DMS 273 treated with DMSO at 0.1 percent for 48 hours (cell line): Measurements from ENCODE around the gene BAG1.

Experiments used
- DNase-seq: peaks from one replicate; lab custom pipeline; 2025; lab: John Stamatoyannopoulos, UW

The BAG1 gene

GRCh38 chr9:33242609-33243134, 21.8 kb downstream of the BAG1 start:
- no peak for DNase-seq

- DNase-seq = no peak
Measured at GRCh38 chr9:33241298-33241697, 23.2 kb downstream of the BAG1 start.

GRCh38 chr9:33239921-33240320, 24.6 kb downstream of the BAG1 start, which contains the start of gene SPINK4:
Gene SPINK4, plus strand, starts transcription at chr9:33240167. Its CDS starts 42 bp downstream, at chr9:33240209.
- peak; percentile 96 for DNase-seq

- DNase-seq = no peak
Measured at GRCh38 chr9:33236571-33236970, 27.9 kb downstream of the BAG1 start.

GRCh38 chr9:33234511-33235467, 29.7 kb downstream of the BAG1 start:
- DNase-seq = no peak

GRCh38 chr9:33233626-33234342, 30.7 kb downstream of the BAG1 start:
- peak; percentile 94 for DNase-seq

GRCh38 chr9:33232815-33233214, 31.7 kb downstream of the BAG1 start:
- DNase-seq = no peak

- no peak for DNase-seq
Measured at GRCh38 chr9:33231623-33231942, 32.9 kb downstream of the BAG1 start.

- no peak for DNase-seq
Measured at GRCh38 chr9:33230756-33231622, 33.5 kb downstream of the BAG1 start.

- no peak for DNase-seq
Measured at GRCh38 chr9:33229359-33230114, 35.0 kb downstream of the BAG1 start.

GRCh38 chr9:33228606-33229005, 35.9 kb downstream of the BAG1 start:
- no peak for DNase-seq

GRCh38 chr9:33227741-33228140, 36.8 kb downstream of the BAG1 start:
- no peak for DNase-seq

- DNase-seq = no peak
Measured at GRCh38 chr9:33227008-33227398, 37.5 kb downstream of the BAG1 start.

- peak; percentile 20 for DNase-seq
Measured at GRCh38 chr9:33225319-33226147, 39.0 kb downstream of the BAG1 start.

- no peak for DNase-seq
Measured at GRCh38 chr9:33223696-33224095, 40.8 kb downstream of the BAG1 start.

GRCh38 chr9:33222031-33222430, 42.5 kb downstream of the BAG1 start:
- DNase-seq = no peak

GRCh38 chr9:33221568-33221884, 43.0 kb downstream of the BAG1 start:
- DNase-seq = no peak

GRCh38 chr9:33220681-33221567, 43.6 kb downstream of the BAG1 start:
- DNase-seq = no peak

- DNase-seq = no peak
Measured at GRCh38 chr9:33211695-33212393, 52.7 kb downstream of the BAG1 start.
